ENCODE results near the gene GPD2.

The GPD2 gene

GRCh38 chr2:156619021-156619539, 182.9 kb downstream of the GPD2 start:
- no peak for TF ChIP-seq CTCF (IDR thresholded peaks at IDR 0.05; ENCODE audit: borderline replicate concordance, control extremely low read depth, extremely low read depth, insufficient read depth, missing control alignments)
- in situ Hi-C loops (cut with MboI; ENCODE audit: low sequenced_read_pairs, unreplicated experiment), result no loop called here
- DNase-seq (ENCODE audit: low spot score), result no peak

GRCh38 chr2:156622491-156622890, 186.3 kb downstream of the GPD2 start:
- DNase-seq (ENCODE audit: low spot score), result no peak
- in situ Hi-C loops (cut with MboI; ENCODE audit: low sequenced_read_pairs, unreplicated experiment), result no loop called here
- no peak for TF ChIP-seq CTCF (IDR thresholded peaks at IDR 0.05; ENCODE audit: borderline replicate concordance, control extremely low read depth, extremely low read depth, insufficient read depth, missing control alignments)

DNA sequence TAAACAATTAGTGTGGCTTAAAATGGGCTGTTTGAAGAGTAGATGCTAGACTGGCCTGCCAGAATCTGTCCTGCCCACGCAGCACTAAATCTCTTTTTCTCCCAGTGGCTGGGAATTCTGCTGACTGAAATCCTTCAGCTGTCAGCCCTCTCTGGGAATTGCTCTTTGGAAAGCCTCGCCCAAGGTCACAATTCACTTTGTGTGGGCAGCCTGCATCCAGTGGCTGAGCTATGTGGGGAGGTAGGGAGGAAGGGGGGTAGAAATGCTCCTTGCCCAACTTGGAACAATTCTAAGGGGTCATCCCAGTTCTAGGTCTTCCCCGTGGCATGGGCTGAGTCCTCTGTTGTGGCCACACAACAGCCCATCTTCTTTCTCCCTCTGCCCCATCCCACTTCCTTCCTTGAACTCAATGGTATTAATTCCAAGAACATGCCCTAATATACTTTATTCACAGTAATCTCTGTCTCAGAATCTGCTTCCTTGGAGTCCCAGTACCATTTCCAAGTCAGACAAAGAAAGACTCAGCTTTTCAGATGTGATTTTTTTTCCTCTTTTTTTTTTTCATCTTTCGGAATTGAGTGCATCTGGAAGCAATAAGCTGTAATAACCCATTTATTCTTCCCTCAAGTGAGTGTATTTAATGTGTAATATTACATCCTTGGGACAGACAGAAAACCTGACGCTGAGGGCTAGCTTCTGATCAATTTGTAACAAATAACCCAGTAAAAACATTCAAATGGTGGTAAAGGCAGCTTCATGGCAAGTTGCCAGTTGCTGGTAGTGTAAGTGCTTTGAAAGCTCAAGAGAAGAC, 189.4 kb downstream of the GPD2 start:
- in situ Hi-C loops (cut with MboI; ENCODE audit: low sequenced_read_pairs, unreplicated experiment), result no loop called here
- TF ChIP-seq CTCF (IDR thresholded peaks at IDR 0.05; ENCODE audit: borderline replicate concordance, control extremely low read depth, extremely low read depth, insufficient read depth, missing control alignments), result no peak
- no peak for DNase-seq (ENCODE audit: low spot score)

- in situ Hi-C loops (cut with MboI; ENCODE audit: low sequenced_read_pairs, unreplicated experiment), result no loop called here
- DNase-seq (ENCODE audit: low spot score), result no peak
- TF ChIP-seq CTCF (IDR thresholded peaks at IDR 0.05; ENCODE audit: borderline replicate concordance, control extremely low read depth, extremely low read depth, insufficient read depth, missing control alignments), result no peak
These were observed 190.8 kb downstream of the GPD2 start for GRCh38 chr2:156626931-156627330.

DNA sequence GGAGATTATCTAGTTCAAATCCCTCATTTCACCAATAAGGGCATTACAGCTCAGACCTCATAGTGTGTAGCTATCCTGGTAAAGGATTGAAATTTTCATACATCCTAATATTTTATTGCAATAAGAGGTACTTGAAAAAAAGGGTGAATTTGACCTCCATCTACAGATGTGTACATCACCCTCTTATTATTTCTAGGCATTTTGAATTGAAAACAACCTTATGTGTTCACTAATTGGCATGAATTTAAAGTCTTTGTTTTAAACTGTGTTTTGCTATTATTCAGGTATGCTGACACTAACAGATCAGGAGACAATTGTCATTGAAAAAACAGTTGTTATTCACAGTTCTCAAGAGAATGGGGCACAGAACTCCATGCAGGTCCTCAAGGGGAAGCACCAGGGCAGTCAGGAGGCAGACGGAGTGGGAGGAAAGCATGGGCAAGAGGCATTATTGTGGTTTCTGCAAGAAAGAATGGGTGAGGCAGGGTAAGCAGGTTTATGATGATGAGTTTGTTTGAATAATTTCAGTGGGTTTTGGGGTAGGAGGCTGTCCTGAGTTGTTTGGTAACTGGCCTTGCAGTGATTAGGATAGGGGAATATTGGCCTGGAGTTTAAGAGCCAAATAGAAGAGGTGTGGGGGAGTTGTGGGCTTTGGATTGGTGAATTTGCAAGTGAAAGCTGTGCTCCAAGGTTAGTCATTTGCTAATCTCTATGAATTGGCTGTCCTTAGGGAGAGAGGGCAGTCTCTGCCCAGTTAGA, 194.6 kb downstream of the GPD2 start:
- no peak for TF ChIP-seq CTCF (IDR thresholded peaks at IDR 0.05; ENCODE audit: borderline replicate concordance, control extremely low read depth, extremely low read depth, insufficient read depth, missing control alignments)
- in situ Hi-C loops (cut with MboI; ENCODE audit: low sequenced_read_pairs, unreplicated experiment), result no loop called here
- DNase-seq (ENCODE audit: low spot score), result no peak

DNA sequence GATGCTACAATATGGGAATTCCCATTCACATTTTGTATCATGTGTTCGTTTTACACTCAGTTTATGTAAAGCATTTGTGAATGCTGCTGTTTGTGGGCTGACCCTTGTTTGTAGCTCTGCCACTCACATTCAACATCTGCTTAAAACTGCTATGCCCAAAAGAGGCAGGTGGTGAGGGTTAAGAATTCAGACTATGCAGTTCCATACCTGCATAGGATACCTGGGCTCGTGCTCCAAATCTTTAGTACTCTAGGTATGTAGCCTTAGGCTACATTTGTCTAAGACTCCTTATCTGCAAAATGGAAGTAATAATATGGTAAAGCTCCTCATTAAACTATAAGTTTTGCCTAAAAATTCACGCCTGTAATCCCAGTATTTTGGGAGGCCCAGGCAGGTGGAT, 199.5 kb downstream of the GPD2 start:
- DNase-seq (ENCODE audit: low spot score), result no peak
- TF ChIP-seq CTCF (IDR thresholded peaks at IDR 0.05; ENCODE audit: borderline replicate concordance, control extremely low read depth, extremely low read depth, insufficient read depth, missing control alignments), result no peak
- in situ Hi-C loops (cut with MboI; ENCODE audit: low sequenced_read_pairs, unreplicated experiment), result no loop called here

Measured in GM13976 (cell line).